Hepatocyte (in vitro differentiated cells): ENCODE measurements around the gene CYP27B1.

Experiments used
- CTCF ChIP-seq: fragments of 200-600 bp; sonication (generic); IDR thresholded peaks from 2 replicates; pipeline ENCODE4 v1.5.1; 2016; ENCODE audit warnings: antibody characterized with exemption, mild to moderate bottlenecking; ENCODE audit not compliant: poor library complexity
- EZH2 ChIP-seq: fragments of 200-600 bp; sonication (generic); IDR thresholded peaks from 2 replicates; pipeline ENCODE4 v1.6.1; 2016; ENCODE audit warnings: antibody characterized with exemption, mild to moderate bottlenecking, borderline replicate concordance

GRCh38 chr12:57756406-57757341, 10.2 kb downstream of the CYP27B1 start:
- peak; percentile 61 for TF ChIP-seq CTCF
- TF ChIP-seq EZH2, result no peak
